ENCODE data around the gene C1QTNF6.

Gene C1QTNF6

DNA sequence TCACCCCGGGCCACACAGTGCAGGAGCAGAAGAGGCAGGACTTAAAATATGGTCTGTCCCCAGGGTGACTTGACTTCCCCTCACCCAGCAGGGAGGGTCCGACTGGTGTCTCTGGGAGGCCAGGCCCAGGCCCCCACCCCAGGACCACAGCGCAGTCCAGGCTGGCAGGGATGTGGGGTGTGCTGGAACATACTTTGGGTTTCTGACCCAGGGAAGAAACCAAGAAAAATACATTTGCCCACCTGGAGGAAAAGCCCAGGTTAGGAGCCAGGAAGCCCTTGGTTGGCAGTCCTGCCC, 5.2 kb downstream of the C1QTNF6 start:
- TF ChIP-seq, protein P1, sequence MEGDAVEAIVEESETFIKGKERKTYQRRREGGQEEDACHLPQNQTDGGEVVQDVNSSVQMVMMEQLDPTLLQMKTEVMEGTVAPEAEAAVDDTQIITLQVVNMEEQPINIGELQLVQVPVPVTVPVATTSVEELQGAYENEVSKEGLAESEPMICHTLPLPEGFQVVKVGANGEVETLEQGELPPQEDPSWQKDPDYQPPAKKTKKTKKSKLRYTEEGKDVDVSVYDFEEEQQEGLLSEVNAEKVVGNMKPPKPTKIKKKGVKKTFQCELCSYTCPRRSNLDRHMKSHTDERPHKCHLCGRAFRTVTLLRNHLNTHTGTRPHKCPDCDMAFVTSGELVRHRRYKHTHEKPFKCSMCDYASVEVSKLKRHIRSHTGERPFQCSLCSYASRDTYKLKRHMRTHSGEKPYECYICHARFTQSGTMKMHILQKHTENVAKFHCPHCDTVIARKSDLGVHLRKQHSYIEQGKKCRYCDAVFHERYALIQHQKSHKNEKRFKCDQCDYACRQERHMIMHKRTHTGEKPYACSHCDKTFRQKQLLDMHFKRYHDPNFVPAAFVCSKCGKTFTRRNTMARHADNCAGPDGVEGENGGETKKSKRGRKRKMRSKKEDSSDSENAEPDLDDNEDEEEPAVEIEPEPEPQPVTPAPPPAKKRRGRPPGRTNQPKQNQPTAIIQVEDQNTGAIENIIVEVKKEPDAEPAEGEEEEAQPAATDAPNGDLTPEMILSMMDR (IDR thresholded peaks at IDR 0.05; ENCODE audit: control insufficient read depth, extremely low read depth, insufficient read depth) = no peak
- DNase-seq (ENCODE audit: low read depth) = no peak
- H3K4me3 ChIP-seq (ENCODE audit: low read depth, low read length) = no peak overlapping the region

DNA sequence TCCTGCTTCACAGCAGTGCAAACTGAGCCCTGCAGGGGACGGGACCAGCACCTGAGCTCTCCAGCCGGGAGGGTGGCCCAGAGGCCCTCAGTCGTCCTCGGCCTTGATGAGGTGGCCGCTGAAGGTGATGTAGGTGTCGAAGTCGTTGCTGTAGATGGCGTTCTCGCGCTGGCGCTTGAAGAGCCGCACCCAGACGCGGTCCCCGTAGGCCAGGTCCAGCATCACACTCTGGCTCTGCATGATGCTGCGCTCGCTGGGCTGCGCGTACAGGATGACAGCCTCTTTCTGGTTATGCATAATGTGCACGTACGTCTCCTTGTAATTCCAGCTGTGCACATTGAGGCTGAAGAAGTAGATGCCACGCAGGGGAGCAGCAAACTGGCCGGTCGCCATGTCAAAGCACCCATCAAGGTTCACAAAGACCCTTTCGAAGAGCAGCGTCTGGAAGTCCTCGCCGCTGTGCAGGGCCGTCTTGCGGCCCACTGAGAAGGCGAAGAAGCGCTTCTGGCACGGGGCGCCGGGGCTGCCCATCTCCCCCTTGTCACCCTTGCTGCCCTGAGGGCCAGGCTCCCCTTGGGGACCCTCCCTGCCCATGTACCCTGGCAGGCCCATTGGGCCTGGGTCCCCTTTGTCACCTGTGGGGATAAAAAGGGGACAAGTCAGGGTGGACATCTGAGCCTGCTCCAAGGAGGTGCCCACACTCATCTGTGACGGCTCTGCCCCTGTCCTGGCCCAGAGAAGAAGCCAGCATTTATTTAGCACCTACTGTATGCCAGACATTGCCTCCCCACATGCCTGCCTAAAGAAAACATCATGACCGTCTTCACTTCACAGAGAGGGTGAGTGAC, 5.7 kb downstream of the C1QTNF6 start:
- TF ChIP-seq, protein P1 (IDR thresholded peaks at IDR 0.05; ENCODE audit: control insufficient read depth, extremely low read depth, insufficient read depth) = no peak
- DNase-seq (ENCODE audit: low read depth) = no peak

DNA sequence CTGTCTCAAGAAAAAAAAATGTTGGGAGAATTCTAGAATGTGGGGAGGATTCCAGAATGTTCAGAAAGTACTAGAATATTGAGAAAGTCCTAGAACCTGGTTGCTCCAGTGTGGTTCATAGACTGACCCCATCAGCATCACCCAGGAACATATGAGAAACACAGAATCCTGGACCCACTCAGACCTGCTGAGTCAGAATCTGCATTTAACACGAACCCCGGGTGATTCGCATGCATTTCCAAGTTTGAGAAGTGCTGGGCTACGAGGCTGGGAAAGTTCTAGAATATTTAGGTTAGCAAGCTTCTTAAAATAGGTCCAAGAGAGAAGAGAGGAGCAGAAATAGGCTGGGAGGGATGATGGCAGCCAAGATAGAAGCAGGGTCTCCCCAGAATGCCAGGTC, 6.4 kb downstream of the C1QTNF6 start:
- TF ChIP-seq, protein P1 (IDR thresholded peaks at IDR 0.05; ENCODE audit: control insufficient read depth, extremely low read depth, insufficient read depth) = no peak
- H3K4me3 ChIP-seq (ENCODE audit: low read depth, low read length) = no peak overlapping the region
- no peak for DNase-seq (ENCODE audit: low read depth)

More for the DNA sequence above, 5.7 kb downstream of the C1QTNF6 start:
- H3K4me3 ChIP-seq (ENCODE audit: low read depth, low read length) = no peak overlapping the region

DNA sequence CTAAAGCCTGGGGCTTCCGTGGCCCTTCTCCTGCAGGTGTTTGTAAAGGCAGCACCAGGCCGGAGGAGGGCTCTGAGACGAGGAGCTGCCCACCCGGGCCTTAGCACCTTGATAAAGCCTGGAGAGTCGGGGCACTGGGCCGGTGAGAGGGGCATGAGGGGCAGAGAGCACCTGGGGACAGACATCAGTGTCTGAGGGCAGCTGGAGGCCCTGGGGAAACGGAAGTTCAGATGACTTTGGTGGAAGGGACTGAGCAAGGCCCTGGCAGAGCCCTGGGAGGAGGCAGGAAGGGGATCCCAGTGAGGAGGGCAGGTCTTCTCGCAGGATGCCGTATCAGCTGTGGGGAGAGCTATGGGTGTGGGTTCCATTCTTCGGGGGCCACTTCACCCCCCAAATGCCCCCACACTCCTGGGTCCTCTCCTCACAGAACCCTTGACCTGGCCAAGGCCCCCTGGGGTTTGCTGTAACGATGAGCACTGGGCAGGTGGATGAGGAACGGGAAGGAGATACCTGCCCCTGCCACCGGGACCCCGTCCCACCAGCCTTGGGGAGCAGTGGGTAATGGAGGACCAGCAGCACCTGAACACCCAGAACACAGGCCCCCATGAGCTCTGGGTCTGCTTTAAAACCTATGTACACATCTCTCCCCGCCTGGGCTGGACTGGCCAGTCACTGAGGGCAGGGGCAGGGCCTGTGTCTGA, 7.4 kb downstream of the C1QTNF6 start:
- H3K4me3 ChIP-seq (ENCODE audit: low read depth, low read length) = no peak overlapping the region
- DNase-seq (ENCODE audit: low read depth) = no peak
- TF ChIP-seq, protein P1 (IDR thresholded peaks at IDR 0.05; ENCODE audit: control insufficient read depth, extremely low read depth, insufficient read depth) = no peak

DNA sequence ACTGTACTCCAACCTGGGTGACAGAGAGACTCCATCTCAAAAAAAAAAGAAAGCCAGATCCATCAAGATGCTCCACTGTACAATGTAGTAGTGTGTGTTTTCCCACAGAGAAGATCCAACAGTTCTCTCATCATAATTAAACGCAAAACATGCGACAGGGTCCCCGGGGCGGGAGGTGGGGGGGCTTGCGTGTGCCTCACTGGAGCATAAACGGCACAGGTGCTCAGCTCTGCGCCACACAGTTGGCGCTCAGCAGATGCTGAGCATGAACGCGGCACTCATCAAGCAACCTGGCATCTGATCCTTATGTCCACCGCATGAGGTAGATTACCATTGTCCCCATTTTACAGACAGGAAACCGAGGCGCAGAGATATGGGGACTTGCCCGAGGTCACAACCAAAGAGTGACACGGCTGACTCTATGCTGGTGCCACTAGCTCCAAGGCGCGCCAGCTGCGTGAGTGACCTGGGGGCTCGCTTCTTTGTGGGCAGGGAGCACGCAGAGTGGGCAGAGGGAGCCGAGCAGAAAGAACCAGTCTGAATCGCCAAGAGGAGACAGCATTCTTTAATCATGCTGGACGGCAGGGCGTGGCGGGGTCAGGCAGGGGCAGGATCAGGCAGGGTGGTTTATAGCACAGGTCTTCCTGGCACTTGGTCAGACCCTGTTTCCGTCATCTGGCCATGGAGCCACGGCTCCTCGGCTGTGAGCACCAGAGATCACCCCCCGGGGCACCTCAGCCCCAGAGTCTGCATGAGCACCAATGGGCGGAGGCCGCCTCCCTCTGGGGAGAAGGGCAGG, 8.2 kb downstream of the C1QTNF6 start:
- TF ChIP-seq, protein P1 (IDR thresholded peaks at IDR 0.05; ENCODE audit: control insufficient read depth, extremely low read depth, insufficient read depth) = no peak
- DNase-seq (ENCODE audit: low read depth) = no peak

DNA sequence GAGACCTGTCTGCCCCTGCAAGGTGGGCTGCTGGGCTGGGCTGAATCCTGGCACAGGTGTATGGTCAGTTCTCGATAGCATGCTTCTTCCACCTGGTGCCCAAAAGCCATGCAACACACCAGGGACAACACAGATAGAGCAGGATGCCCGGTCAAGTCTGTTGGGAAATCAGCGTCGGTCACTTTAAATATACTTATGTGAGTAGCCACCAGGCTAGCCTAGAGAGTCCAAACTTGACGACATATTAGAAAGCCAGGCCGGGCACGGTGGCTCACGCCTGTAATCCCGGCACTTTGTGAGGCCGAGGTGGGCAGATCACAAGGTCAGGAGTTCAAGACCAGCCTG, 8.9 kb downstream of the C1QTNF6 start:
- TF ChIP-seq, protein P1 (IDR thresholded peaks at IDR 0.05; ENCODE audit: control insufficient read depth, extremely low read depth, insufficient read depth) = no peak
- no peak for DNase-seq (ENCODE audit: low read depth)
- H3K4me3 ChIP-seq (ENCODE audit: low read depth, low read length) = no peak overlapping the region

More for the DNA sequence above, 8.2 kb downstream of the C1QTNF6 start:
- no peak overlapping the region for H3K4me3 ChIP-seq (ENCODE audit: low read depth, low read length)

Measured in LNCaP clone FGC (cell line).